Spleen (tissue), 11 donors: ENCODE measurements around the gene CADPS2. TPM values are rescaled to one million over a fixed set of nuclear protein-coding genes. Genes with fewer than 3 reads are reported as not detected.

ENCODE experiments used
- DNase-seq: peaks from one replicate; pipeline ENCODE4 v3.0.0-alpha.2; 2020
- H3K27ac ChIP-seq, 8 donors: fragments of 200-600 bp; sonication (generic) in 7 of 8; 1 replicate in 4 of 8; 2 replicates in 4 of 8; pipeline versions ENCODE4 v1.5.0 to v1.8.0; 2016 to 2021; ENCODE audit warnings: inconsistent platforms in 4 of 8, mild to moderate bottlenecking in 4 of 8, moderate library complexity in 1 of 8
- H3K27me3 ChIP-seq, 7 donors: fragments of 200-600 bp; sonication (generic) in 6 of 7; replicated peaks in 1 of 7; 1 replicate in 4 of 7; 2 replicates in 3 of 7; pipeline versions ENCODE4 v1.5.0 to v1.8.0; 2016 to 2021; ENCODE audit warnings: inconsistent platforms in 3 of 7, mild to moderate bottlenecking in 1 of 7
- H3K36me3 ChIP-seq, 6 donors: fragments of 200-600 bp; sonication (generic) in 5 of 6; 1 replicate in 4 of 6; 2 replicates in 2 of 6; pipeline versions ENCODE4 v1.5.0 to v1.8.0; 2016 to 2021; ENCODE audit warnings: inconsistent platforms in 2 of 6
- H3K4me1 ChIP-seq, 6 donors: fragments of 200-600 bp; sonication (generic) in 5 of 6; 1 replicate in 3 of 6; 2 replicates in 3 of 6; pipeline versions ENCODE4 v1.5.0 to v1.8.0; 2016 to 2021; ENCODE audit warnings: inconsistent platforms in 3 of 6
- H3K4me3 ChIP-seq, 8 donors: fragments of 200-600 bp; sonication (generic) in 7 of 8; 1 replicate in 4 of 8; 2 replicates in 4 of 8; pipeline versions ENCODE4 v1.5.0 to v1.8.0; 2016 to 2021; ENCODE audit warnings: inconsistent platforms in 4 of 8, mild to moderate bottlenecking in 4 of 8, moderate library complexity in 2 of 8
- H3K9me3 ChIP-seq, 8 donors: fragments of 200-600 bp; sonication (generic) in 7 of 8; 1 replicate in 4 of 8; 2 replicates in 4 of 8; pipeline versions ENCODE4 v1.5.0 to v1.8.0; 2016 to 2021; ENCODE audit warnings: inconsistent platforms in 4 of 8
- CTCF ChIP-seq, 11 experiments: fragments of 200-600 bp in 7 of 11; fragments of 450-650 bp in 4 of 11; sonication (generic) in 4 of 11; IDR thresholded peaks in 8 of 11; conservative IDR thresholded peaks in 3 of 11; 1 replicate in 7 of 11; 2 replicates in 4 of 11; pipeline versions ENCODE4 v1.4.0 to v1.8.0; 2016 to 2021; ENCODE audit warnings: antibody characterized with exemption in 11 of 11, inconsistent platforms in 4 of 11, mild to moderate bottlenecking in 1 of 11
- POLR2A ChIP-seq, 3 donors: fragments of 450-650 bp; IDR thresholded peaks; one replicate each; pipeline ENCODE4 v1.5.1; 2017; ENCODE audit warnings: antibody characterized with exemption in 3 of 3, mild to moderate bottlenecking in 1 of 3
- POLR2AphosphoS5 ChIP-seq, 3 donors: sonication (generic); formaldehyde crosslinking; IDR thresholded peaks; one replicate each; pipeline ENCODE4 v1.5.1; 2017; ENCODE audit warnings: antibody characterized with exemption in 3 of 3
- WGBS, 5 donors: extraction: QIAGEN DNeasy Blood & Tissue Kit in 3 of 5; methylation state at CpG; one replicate each; pipeline versions ENCODE4 v1.1.5 to v1.1.7; 2013 to 2018; 5-methylcytosine and 5-hydroxymethylcytosine counted together
- intact Hi-C: fragments of 100-400 bp; cut with DNase I; formaldehyde crosslinking; loops from one replicate; pipeline ENCODE4 v1.15.0; 2023; ENCODE audit warnings: low total_unique reads
- polyA plus RNA-seq, 3 donors: library from polyadenylated mRNA; stranded (reverse); fragments of 200-250 nt; gene quantifications; one replicate each; pipeline ENCODE4 v1.2.1, GENCODE V29; 2013
- total RNA-seq, 7 donors: library from RNA; depleted of rRNA in 3 of 7; stranded (reverse); fragments of >200 nt in 3 of 7; fragmentation: NEBNext Ultra II Directional in 4 of 7; extraction: Animal tissue kit (Norgen Biotek cat#: 25700) in 4 of 7; gene quantifications; one replicate each; pipeline versions ENCODE4 v1.1.0 to v1.2.1, GENCODE V29; 2016 to 2021
- donor health status: healthy with polysubstance abuse.
- donor health status: DM: no; HTN: no; CAD: no; lungs with moderate emphysema.
- donor health status: DM: no; HTN: no; CAD: no.
- donor health status: Bipolar disorder and iron deficiency.
- donor health status: healthy.
- donor health status: DM: no; HTN: no; CAD: no.
- donor health status: DM: yes; HTN: yes; CAD: no.

The CADPS2 gene
- total and polyA plus RNA-seq, 10 donors: 2.4 to 19.3 (median 11.7) TPM

- WGBS, 5 donors: 64 to 89% (median 70%) methylated on average over 3 of the region's 3 CpGs
- H3K4me1 ChIP-seq: no peaks in the 10 kb centered on the region
- no peaks in the 10 kb centered on the region for H3K9me3 ChIP-seq
- H3K27me3 ChIP-seq: no peaks in the 10 kb centered on the region
- TF ChIP-seq POLR2A (IDR thresholded peaks at IDR 0.05) (no peak), CTCF (IDR thresholded peaks at IDR 0.05 in 8 of 11, conservative IDR thresholded peaks at IDR 0.05 in 3 of 11) (no peak), POLR2AphosphoS5 (IDR thresholded peaks at IDR 0.05) (no peak)
- no peak overlapping the region for H3K27ac ChIP-seq
- intact Hi-C loops: no loop called here
- DNase-seq: no peak
- H3K36me3 ChIP-seq: no peaks in the 10 kb centered on the region
- no peak overlapping the region for H3K4me3 ChIP-seq
These were observed 398.0 kb downstream of the CADPS2 start for GRCh38 chr7:122488241-122488640.

DNA sequence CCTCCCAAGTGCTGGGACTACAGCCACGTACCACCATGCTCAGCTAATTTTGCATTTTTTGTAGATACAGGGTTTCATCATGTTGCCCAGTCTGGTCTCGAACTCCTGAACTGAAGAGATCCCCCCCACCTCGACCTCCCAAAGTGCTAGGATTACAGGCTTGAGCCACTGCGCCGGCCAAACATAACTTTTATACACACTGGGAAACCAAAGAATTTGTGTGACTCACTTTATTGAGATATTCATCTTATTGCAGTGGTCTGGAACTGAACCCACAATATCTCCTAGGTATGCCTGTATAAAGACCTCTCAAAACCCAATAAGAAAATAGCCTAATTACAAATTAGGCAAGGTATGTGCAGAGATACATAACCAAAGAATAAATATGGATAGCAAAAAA lies 399.1 kb downstream of the CADPS2 start:
- no peaks in the 10 kb centered on the region for H3K36me3 ChIP-seq
- intact Hi-C loops: no loop called here
- no peak overlapping the region for H3K27ac ChIP-seq
- no peak for TF ChIP-seq POLR2A (IDR thresholded peaks at IDR 0.05)
- TF ChIP-seq POLR2AphosphoS5 (IDR thresholded peaks at IDR 0.05): no peak
- no peak for TF ChIP-seq CTCF (IDR thresholded peaks at IDR 0.05 in 8 of 11, conservative IDR thresholded peaks at IDR 0.05 in 3 of 11)
- H3K4me1 ChIP-seq: no peaks in the 10 kb centered on the region
- DNase-seq: no peak
- WGBS, 5 donors: 76 to 86% (median 79%) methylated on average over 5 of the region's 5 CpGs
- H3K27me3 ChIP-seq: no peaks in the 10 kb centered on the region
- no peak overlapping the region for H3K4me3 ChIP-seq
- no peaks in the 10 kb centered on the region for H3K9me3 ChIP-seq

- Histone ChIP-seq H3K36me3 (no peaks in the 10 kb centered on the region), H3K27me3 (no peaks in the 10 kb centered on the region), H3K9me3 (no peaks in the 10 kb centered on the region), H3K4me1 (no peaks in the 10 kb centered on the region), H3K4me3 (no peak overlapping the region), H3K27ac (no peak overlapping the region)
- TF ChIP-seq CTCF (IDR thresholded peaks at IDR 0.05 in 8 of 11, conservative IDR thresholded peaks at IDR 0.05 in 3 of 11): no peak
- TF ChIP-seq POLR2A (IDR thresholded peaks at IDR 0.05): no peak
- no peak for TF ChIP-seq POLR2AphosphoS5 (IDR thresholded peaks at IDR 0.05)
- intact Hi-C loops: no loop called here
- no peak for DNase-seq
These were observed 400.4 kb downstream of the CADPS2 start for GRCh38 chr7:122485856-122486255.

GRCh38 chr7:122482212-122482611 lies 404.0 kb downstream of the CADPS2 start:
- no peak overlapping the region for H3K27ac ChIP-seq
- no peaks in the 10 kb centered on the region for H3K36me3 ChIP-seq
- no peak overlapping the region for H3K4me3 ChIP-seq
- intact Hi-C loops: no loop called here
- no peaks in the 10 kb centered on the region for H3K4me1 ChIP-seq
- WGBS, 5 donors: 85 to 92% (median 88%) methylated on average over 4 of the region's 4 CpGs
- H3K27me3 ChIP-seq: no peaks in the 10 kb centered on the region
- no peaks in the 10 kb centered on the region for H3K9me3 ChIP-seq
- DNase-seq: no peak
- TF ChIP-seq CTCF (IDR thresholded peaks at IDR 0.05 in 8 of 11, conservative IDR thresholded peaks at IDR 0.05 in 3 of 11) (no peak), POLR2AphosphoS5 (IDR thresholded peaks at IDR 0.05) (no peak), POLR2A (IDR thresholded peaks at IDR 0.05) (no peak)
